DND-41 (cell line): ENCODE data around the gene SCRN1.

Experiments used
- ATAC-seq: fragments of 200-7000 bp; cut with Tn5 transposase; 3 replicates; pipeline ENCODE4 v1.9.1; 2021; ENCODE audit warnings: low read depth; ENCODE audit not compliant: insufficient read depth
- DNase-seq: peaks from one replicate; pipeline ENCODE4 v3.0.0-alpha.2; 2020
- H2AFZ ChIP-seq: 2 replicates; pipeline ENCODE4 v1.6.0; 2012; ENCODE audit warnings: low read depth, low read length
- H3K27ac ChIP-seq: 2 replicates; pipeline ENCODE4 v1.5.1; 2012; ENCODE audit warnings: low read length, inconsistent platforms
- H3K27me3 ChIP-seq: fragments of 200-600 bp; sonication (generic); 2 replicates; pipeline ENCODE4 v1.6.0; 2012; ENCODE audit warnings: low read length, mild to moderate bottlenecking, inconsistent platforms; ENCODE audit not compliant: insufficient read depth, poor library complexity
- H3K36me3 ChIP-seq: 2 replicates; pipeline ENCODE4 v1.5.1; 2012; ENCODE audit warnings: low read length, inconsistent platforms; ENCODE audit not compliant: insufficient read depth
- H3K4me1 ChIP-seq: 2 replicates; pipeline ENCODE4 v1.5.1; 2012; ENCODE audit warnings: mild to moderate bottlenecking, low read length; ENCODE audit not compliant: insufficient read depth
- H3K4me2 ChIP-seq: 2 replicates; pipeline ENCODE4 v1.6.0; 2012; ENCODE audit warnings: mild to moderate bottlenecking, moderate library complexity, low read length, inconsistent platforms; ENCODE audit not compliant: insufficient read depth
- H3K4me3 ChIP-seq, 2 experiments: fragments of 200-600 bp in 1 of 2; shearing (Covaris generic) in 1 of 2; 2 replicates each; pipeline ENCODE4 v1.5.1; 2012 to 2016; ENCODE audit warnings: inconsistent platforms in 2 of 2, low read length in 2 of 2, mild to moderate bottlenecking in 2 of 2, low read depth in 1 of 2, moderate library complexity in 1 of 2
- H3K79me2 ChIP-seq: 2 replicates; pipeline ENCODE4 v1.6.0; 2012; ENCODE audit warnings: low read length, inconsistent platforms; ENCODE audit not compliant: insufficient read depth
- H3K9ac ChIP-seq: 2 replicates; pipeline ENCODE4 v1.6.0; 2012; ENCODE audit warnings: low read depth, mild to moderate bottlenecking, inconsistent platforms, low read length, moderate library complexity
- H3K9me3 ChIP-seq: 2 replicates; pipeline ENCODE4 v1.5.1; 2012; ENCODE audit warnings: low read length, moderate library complexity, mild to moderate bottlenecking, inconsistent platforms; ENCODE audit not compliant: insufficient read depth, severe bottlenecking
- H4K20me1 ChIP-seq: 2 replicates; pipeline ENCODE4 v1.6.0; 2012; ENCODE audit warnings: low read length; ENCODE audit not compliant: insufficient read depth
- EZH2 ChIP-seq: IDR thresholded peaks from 3 replicates; pipeline ENCODE4 v1.6.1; 2012; ENCODE audit warnings: borderline replicate concordance, low read depth, mild to moderate bottlenecking, moderate library complexity, low read length, inconsistent platforms; ENCODE audit not compliant: severe bottlenecking
- TF ChIP-seq, protein P1 (sequence below): IDR thresholded peaks from 2 replicates; pipeline ENCODE4 v1.5.1; 2012; ENCODE audit warnings: borderline replicate concordance, low read length, moderate library complexity, mild to moderate bottlenecking; ENCODE audit not compliant: poor library complexity, severe bottlenecking; ENCODE audit errors: extremely low read depth

SCRN1 gene

DNA sequence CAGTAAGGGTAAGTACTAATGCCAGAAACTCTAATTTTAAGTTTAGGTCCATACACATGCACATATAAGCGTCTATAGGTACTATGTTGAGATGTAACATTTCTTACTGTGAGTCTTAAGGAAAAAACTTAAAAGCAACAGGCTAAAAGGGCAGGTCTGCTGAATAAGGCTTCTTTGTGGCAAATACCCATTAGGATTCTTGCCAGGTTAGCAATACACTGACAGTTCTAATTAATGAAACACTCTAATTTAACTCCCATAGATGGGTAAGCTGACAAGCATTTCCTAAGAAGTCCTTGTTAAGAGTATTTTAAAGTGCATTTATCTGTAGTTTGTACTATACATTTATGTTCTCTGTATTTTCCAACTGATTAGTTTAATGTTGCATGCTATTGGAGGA, 14.0 kb downstream of the SCRN1 start:
- Histone ChIP-seq H3K4me2 (no peak overlapping the region), H3K36me3 (no peaks in the 10 kb centered on the region), H3K4me3 (no peak overlapping the region), H3K79me2 (no peaks in the 10 kb centered on the region), H3K27ac (no peak overlapping the region), H3K9ac (no peak overlapping the region), H3K4me1 (no peaks in the 10 kb centered on the region), H3K27me3 (peaks cover 12% of the 10 kb centered on the region), H4K20me1 (no peaks in the 10 kb centered on the region), H3K9me3 (no peaks in the 10 kb centered on the region), H2AFZ (no peak overlapping the region)
- no peak for ATAC-seq
- TF ChIP-seq, protein P1, sequence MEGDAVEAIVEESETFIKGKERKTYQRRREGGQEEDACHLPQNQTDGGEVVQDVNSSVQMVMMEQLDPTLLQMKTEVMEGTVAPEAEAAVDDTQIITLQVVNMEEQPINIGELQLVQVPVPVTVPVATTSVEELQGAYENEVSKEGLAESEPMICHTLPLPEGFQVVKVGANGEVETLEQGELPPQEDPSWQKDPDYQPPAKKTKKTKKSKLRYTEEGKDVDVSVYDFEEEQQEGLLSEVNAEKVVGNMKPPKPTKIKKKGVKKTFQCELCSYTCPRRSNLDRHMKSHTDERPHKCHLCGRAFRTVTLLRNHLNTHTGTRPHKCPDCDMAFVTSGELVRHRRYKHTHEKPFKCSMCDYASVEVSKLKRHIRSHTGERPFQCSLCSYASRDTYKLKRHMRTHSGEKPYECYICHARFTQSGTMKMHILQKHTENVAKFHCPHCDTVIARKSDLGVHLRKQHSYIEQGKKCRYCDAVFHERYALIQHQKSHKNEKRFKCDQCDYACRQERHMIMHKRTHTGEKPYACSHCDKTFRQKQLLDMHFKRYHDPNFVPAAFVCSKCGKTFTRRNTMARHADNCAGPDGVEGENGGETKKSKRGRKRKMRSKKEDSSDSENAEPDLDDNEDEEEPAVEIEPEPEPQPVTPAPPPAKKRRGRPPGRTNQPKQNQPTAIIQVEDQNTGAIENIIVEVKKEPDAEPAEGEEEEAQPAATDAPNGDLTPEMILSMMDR: no peak
- TF ChIP-seq EZH2: no peak
- no peak for DNase-seq

DNA sequence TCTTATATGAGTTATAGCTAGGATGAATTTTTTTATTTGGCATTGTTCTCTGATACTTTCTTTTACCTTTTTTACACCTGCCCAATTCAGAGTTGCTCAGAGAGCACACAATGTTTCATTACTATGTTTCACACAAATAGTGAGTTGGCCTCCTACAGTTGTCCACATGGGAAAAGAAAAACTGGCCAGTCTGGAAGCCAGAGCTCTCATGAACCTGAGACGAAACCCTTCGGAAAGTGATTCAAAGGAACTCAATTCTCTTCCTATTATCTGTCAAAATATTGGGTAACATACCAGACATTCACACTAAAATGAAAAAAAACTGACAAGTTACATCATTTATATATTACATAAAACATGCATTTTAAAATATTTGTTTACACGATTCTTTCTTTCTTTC, 15.3 kb downstream of the SCRN1 start:
- ATAC-seq: no peak
- no peaks in the 10 kb centered on the region for H3K4me1 ChIP-seq
- H3K27me3 ChIP-seq: peaks cover 13% of the 10 kb centered on the region
- no peak overlapping the region for H3K27ac ChIP-seq
- H2AFZ ChIP-seq: no peak overlapping the region
- H3K9me3 ChIP-seq: no peaks in the 10 kb centered on the region
- no peak overlapping the region for H3K4me3 ChIP-seq
- no peaks in the 10 kb centered on the region for H4K20me1 ChIP-seq
- H3K4me2 ChIP-seq: no peak overlapping the region
- DNase-seq: no peak
- H3K9ac ChIP-seq: no peak overlapping the region
- no peaks in the 10 kb centered on the region for H3K79me2 ChIP-seq
- no peak for TF ChIP-seq EZH2
- TF ChIP-seq, protein P1: no peak
- H3K36me3 ChIP-seq: no peaks in the 10 kb centered on the region

DNA sequence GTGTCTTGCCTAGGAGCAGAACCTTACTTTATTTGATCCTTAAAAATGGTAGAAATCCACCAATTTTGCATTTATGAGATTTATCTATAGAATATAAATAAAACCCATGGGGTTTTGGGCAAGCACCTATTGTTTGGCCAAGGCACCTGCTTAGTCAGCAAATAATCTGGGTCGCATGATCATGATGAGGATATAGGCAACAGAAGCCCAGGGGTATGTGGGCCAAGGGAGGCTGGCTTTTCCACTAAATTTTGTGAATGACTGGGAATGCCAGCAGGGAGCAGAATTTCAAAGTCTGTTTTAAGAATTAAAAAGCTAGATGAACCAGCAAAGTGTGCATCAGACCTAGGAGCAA, 17.3 kb downstream of the SCRN1 start:
- no peak overlapping the region for H3K27ac ChIP-seq
- H3K9me3 ChIP-seq: no peaks in the 10 kb centered on the region
- no peak for DNase-seq
- no peaks in the 10 kb centered on the region for H3K79me2 ChIP-seq
- no peak overlapping the region for H3K4me2 ChIP-seq
- no peak overlapping the region for H3K4me3 ChIP-seq
- no peak overlapping the region for H3K9ac ChIP-seq
- H3K36me3 ChIP-seq: no peaks in the 10 kb centered on the region
- no peak for ATAC-seq
- no peaks in the 10 kb centered on the region for H4K20me1 ChIP-seq
- H3K27me3 ChIP-seq: peaks cover 18% of the 10 kb centered on the region
- no peaks in the 10 kb centered on the region for H3K4me1 ChIP-seq
- no peak overlapping the region for H2AFZ ChIP-seq
- TF ChIP-seq, protein P1: no peak
- no peak for TF ChIP-seq EZH2
